ENCODE results near the gene PRKAR1A.

The PRKAR1A gene

GRCh38 chr17:68577497-68577821 lies 65.2 kb downstream of the PRKAR1A start:
- Histone ChIP-seq H3K9me2 (replicated peaks; ENCODE audit: insufficient read depth, low read length) (no peaks in the 10 kb centered on the region), H3K27me3 (ENCODE audit: low read length) (no peaks in the 10 kb centered on the region), H3K9me3 (ENCODE audit: insufficient read depth, low read length) (no peaks in the 10 kb centered on the region), H3K36me3 (ENCODE audit: low read length) (no peaks in the 10 kb centered on the region), H3K9ac (ENCODE audit: low read length) (no peak overlapping the region), H3K4me3 (ENCODE audit: insufficient read depth, low read length, poor library complexity, severe bottlenecking) (no peak overlapping the region), H2AFZ (ENCODE audit: low read depth, low read length, severe bottlenecking) (no peak overlapping the region), H3K4me2 (ENCODE audit: low read depth, low read length, poor library complexity, severe bottlenecking) (no peak overlapping the region), H3F3A (ENCODE audit: insufficient read depth) (no peaks in the 10 kb centered on the region), H3K79me2 (ENCODE audit: insufficient read depth, low read length) (no peaks in the 10 kb centered on the region), H3K27ac (ENCODE audit: low read depth, low read length) (no peak overlapping the region), H4K20me1 (ENCODE audit: low read depth, low read length) (no peaks in the 10 kb centered on the region)
- TF ChIP-seq EZH2phosphoT487 (conservative IDR thresholded peaks at IDR 0.05; ENCODE audit: low read length) (no peak), CTCF (IDR thresholded peaks at IDR 0.05; ENCODE audit: insufficient read depth, low read length, poor library complexity, severe bottlenecking) (no peak)

GRCh38 chr17:68578236-68578635 lies 66.0 kb downstream of the PRKAR1A start:
- no peak overlapping the region for H3K27ac ChIP-seq (ENCODE audit: low read depth, low read length)

DNA sequence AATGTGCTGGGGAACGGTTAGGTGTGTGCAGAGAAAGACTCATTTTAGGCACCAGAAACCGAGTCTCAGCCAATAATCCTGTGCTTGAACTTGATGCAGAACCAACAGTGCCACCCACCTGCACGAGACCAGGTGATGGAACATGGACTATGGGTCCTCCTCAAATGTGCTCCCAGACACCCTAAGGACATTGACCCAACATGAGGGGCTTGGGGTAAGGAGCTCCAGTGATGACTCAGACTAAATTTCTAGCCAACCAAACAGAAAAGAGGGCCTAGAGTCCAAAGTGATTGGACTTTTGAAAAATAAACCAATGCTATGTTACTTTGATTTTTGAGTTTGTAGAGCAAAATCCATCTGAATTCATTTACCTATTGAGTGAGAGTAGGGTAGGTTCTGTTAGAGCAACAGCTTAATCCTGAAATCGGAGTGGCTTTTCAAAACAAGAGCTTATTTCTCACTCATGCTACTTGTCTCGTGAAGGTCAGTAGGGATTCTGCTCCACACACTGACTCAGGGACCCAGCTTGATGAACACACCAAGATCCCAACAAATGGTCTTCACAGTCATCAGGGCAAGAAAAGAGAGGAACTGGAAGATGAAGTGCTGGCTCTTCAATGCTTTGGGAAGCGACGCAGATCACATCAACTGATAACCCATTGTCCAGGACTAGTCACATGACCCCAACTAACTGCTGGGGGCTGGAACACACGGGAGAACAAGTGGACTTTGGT lies 67.1 kb downstream of the PRKAR1A start:
- no peak for TF ChIP-seq CTCF (IDR thresholded peaks at IDR 0.05; ENCODE audit: insufficient read depth, low read length, poor library complexity, severe bottlenecking)
- TF ChIP-seq EZH2phosphoT487 (conservative IDR thresholded peaks at IDR 0.05; ENCODE audit: low read length): no peak
- Histone ChIP-seq H3K79me2 (ENCODE audit: insufficient read depth, low read length) (no peaks in the 10 kb centered on the region), H3K4me2 (ENCODE audit: low read depth, low read length, poor library complexity, severe bottlenecking) (no peak overlapping the region), H3K9me3 (ENCODE audit: insufficient read depth, low read length) (no peaks in the 10 kb centered on the region), H3F3A (ENCODE audit: insufficient read depth) (no peaks in the 10 kb centered on the region), H3K27ac (ENCODE audit: low read depth, low read length) (no peak overlapping the region), H3K4me3 (ENCODE audit: insufficient read depth, low read length, poor library complexity, severe bottlenecking) (no peak overlapping the region), H3K27me3 (ENCODE audit: low read length) (no peaks in the 10 kb centered on the region), H3K9me2 (replicated peaks; ENCODE audit: insufficient read depth, low read length) (no peaks in the 10 kb centered on the region), H2AFZ (ENCODE audit: low read depth, low read length, severe bottlenecking) (no peak overlapping the region), H4K20me1 (ENCODE audit: low read depth, low read length) (no peaks in the 10 kb centered on the region), H3K36me3 (ENCODE audit: low read length) (no peaks in the 10 kb centered on the region), H3K9ac (ENCODE audit: low read length) (no peak overlapping the region)

More at GRCh38 chr17:68578236-68578635, 66.0 kb downstream of the PRKAR1A start:
- Histone ChIP-seq H3K9ac (ENCODE audit: low read length) (no peak overlapping the region), H3K27me3 (ENCODE audit: low read length) (no peaks in the 10 kb centered on the region), H2AFZ (ENCODE audit: low read depth, low read length, severe bottlenecking) (no peak overlapping the region), H3F3A (ENCODE audit: insufficient read depth) (no peaks in the 10 kb centered on the region), H3K9me3 (ENCODE audit: insufficient read depth, low read length) (no peaks in the 10 kb centered on the region), H3K4me3 (ENCODE audit: insufficient read depth, low read length, poor library complexity, severe bottlenecking) (no peak overlapping the region), H4K20me1 (ENCODE audit: low read depth, low read length) (no peaks in the 10 kb centered on the region), H3K79me2 (ENCODE audit: insufficient read depth, low read length) (no peaks in the 10 kb centered on the region), H3K36me3 (ENCODE audit: low read length) (no peaks in the 10 kb centered on the region), H3K4me2 (ENCODE audit: low read depth, low read length, poor library complexity, severe bottlenecking) (no peak overlapping the region), H3K9me2 (replicated peaks; ENCODE audit: insufficient read depth, low read length) (no peaks in the 10 kb centered on the region)
- TF ChIP-seq EZH2phosphoT487 (conservative IDR thresholded peaks at IDR 0.05; ENCODE audit: low read length) (no peak), CTCF (IDR thresholded peaks at IDR 0.05; ENCODE audit: insufficient read depth, low read length, poor library complexity, severe bottlenecking) (no peak)
